ENCODE data around the gene BNIP5.

GRCh38 chr6:36328600-36328999 is 8.1 kb downstream of the BNIP5 start:
- TF ChIP-seq CTCF (IDR thresholded peaks at IDR 0.05) (no peak), POLR2A (IDR thresholded peaks at IDR 0.05; ENCODE audit: low read depth) (no peak), EP300 (IDR thresholded peaks at IDR 0.05) (no peak), POLR2AphosphoS5 (IDR thresholded peaks at IDR 0.05) (no peak)

Measured in esophagus muscularis mucosa (tissue), 4 donors.